Heart left ventricle (tissue), 16 donors: ENCODE data around the gene RPS27. TPM values are rescaled to one million over a fixed set of nuclear protein-coding genes. Genes with fewer than 3 reads are reported as not detected.
A peak's percentile ranks its signal among the peaks of the same experiment; 100 is the strongest.
"Not testable (repeated sequence)": the region's sequence is repeated elsewhere in the genome, so short reads cannot be mapped to it uniquely, and the experiment has no call there.

Experiments used
- ATAC-seq, 4 donors: fragments of 200-7000 bp; cut with Tn5 transposase; one replicate each; pipeline ENCODE4 v1.9.1; 2020 to 2022; ENCODE audit warnings: moderate library complexity in 4 of 4, mild to moderate bottlenecking in 3 of 4, moderate number of reproducible peaks in 1 of 4
- DNase-seq, 5 donors: peaks; one replicate each; pipeline ENCODE4 v3.0.0-alpha.2; 2020
- H3K27ac ChIP-seq, 12 donors: fragments of 200-600 bp; sonication (generic) in 4 of 12; one replicate each; pipeline versions ENCODE4 v1.5.0 to v1.8.0; 2016 to 2022; ENCODE audit warnings: mild to moderate bottlenecking in 2 of 12
- H3K27me3 ChIP-seq, 9 donors: fragments of 200-600 bp; sonication (generic) in 2 of 9; one replicate each; pipeline versions ENCODE4 v1.5.1 to v1.8.0; 2016 to 2022; ENCODE audit warnings: mild to moderate bottlenecking in 3 of 9
- H3K36me3 ChIP-seq, 9 donors: fragments of 200-600 bp; sonication (generic) in 2 of 9; one replicate each; pipeline versions ENCODE4 v1.5.0 to v1.8.0; 2018 to 2022; ENCODE audit warnings: mild to moderate bottlenecking in 2 of 9
- H3K4me1 ChIP-seq, 12 donors: fragments of 200-600 bp; sonication (generic) in 4 of 12; one replicate each; pipeline versions ENCODE4 v1.5.0 to v1.8.0; 2016 to 2022; ENCODE audit warnings: mild to moderate bottlenecking in 3 of 12
- H3K4me3 ChIP-seq, 12 donors: fragments of 200-600 bp; sonication (generic) in 4 of 12; one replicate each; pipeline versions ENCODE4 v1.5.0 to v1.8.0; 2017 to 2022; ENCODE audit warnings: mild to moderate bottlenecking in 9 of 12, moderate library complexity in 4 of 12
- H3K9me3 ChIP-seq, 12 donors: fragments of 200-600 bp; sonication (generic) in 4 of 12; one replicate each; pipeline versions ENCODE4 v1.5.0 to v1.8.0; 2016 to 2022; ENCODE audit warnings: mild to moderate bottlenecking in 1 of 12
- POLR2A ChIP-seq, 2 donors: fragments of 450-650 bp; IDR thresholded peaks; one replicate each; pipeline ENCODE4 v1.6.1; 2017; ENCODE audit warnings: antibody characterized with exemption in 2 of 2, mild to moderate bottlenecking in 2 of 2, moderate library complexity in 2 of 2
- WGBS, 4 donors: extraction: QIAGEN DNeasy Blood & Tissue Kit in 2 of 4; methylation state at CpG; one replicate each; pipeline versions ENCODE4 v1.1.5 to v1.1.7; 2013 to 2018; 5-methylcytosine and 5-hydroxymethylcytosine counted together
- intact Hi-C, 10 donors: fragments of 100-400 bp; cut with DNase I; formaldehyde crosslinking; loops; one replicate each; pipeline versions ENCODE4 v1.11.1 to v1.14.2; 2022
- polyA plus RNA-seq, 2 donors: library from polyadenylated mRNA; stranded (reverse); fragments of 200-250 nt; gene quantifications; one replicate each; pipeline ENCODE4 v1.2.3, GENCODE V29; 2013
- total RNA-seq, 9 donors: library from RNA; depleted of rRNA in 2 of 9; stranded (reverse); fragments of >200 nt in 2 of 9; fragmentation: NEBNext Ultra II Directional in 3 of 9; extraction: Animal tissue kit (Norgen Biotek cat#: 25700) in 3 of 9; gene quantifications; one replicate each; pipeline versions ENCODE4 v1.1.0 to v1.2.4, GENCODE V29; 2016 to 2023
- TF ChIP-seq, protein P1 (sequence below), 12 donors: fragments of 200-600 bp; sonication (generic) in 4 of 12; IDR thresholded peaks; one replicate each; pipeline versions ENCODE4 v1.5.0 to v1.8.0; 2018 to 2022; ENCODE audit warnings: antibody characterized with exemption in 12 of 12, mild to moderate bottlenecking in 5 of 12
- donor health status: ischemic (EF 13 %, LVEDD 7.1; RV severe dilation, severe dysfunction).
- donor health status: healthy with polysubstance abuse.
- donor health status: DM: no; HTN: yes; CAD: no.
- donor health status: DM: no; HTN: no; CAD: no.
- donor health status: ischemic (EF 25% LVEDD 6.9; RV normal size, moderate dysfunction).
- donor health status: ischemic (EF 25% LVEDD 5.7; RV mildly dilated, moderate dysfunction).
- donor health status: healthy.
- donor health status: DM: yes; HTN: yes; CAD: no.
- donor health status: ischemic (EF 35%, LVEDD 5.7; RV mildly dilated, moderate dysfunction).
- donor health status: nonischemic (EF 11% LVEDD 7.7; RV severe dilation, severe dysfunction).
- donor health status: DM: yes; HTN: yes; CAD: no.
- donor health status: PGD.
- donor health status: ischemic (EF 29% LVEDD 5.4; RV normal size, mild dysfunction).
- donor health status: nonischemic (EF 23%, LVEDD 6.1; RV moderate dilation, normal function).

RPS27 gene
- total and polyA plus RNA-seq, 11 donors, result 537 to 7,204 (median 882) TPM

- Histone ChIP-seq H3K36me3 (peaks cover 0 to 49% (median 39%) of the 10 kb centered on the region in 9 donors), H3K9me3 (no peaks in the 10 kb centered on the region), H3K4me1 (peaks cover 5 to 47% (median 31%) of the 10 kb centered on the region in 12 donors), H3K4me3 (peak overlapping the region; percentile 48 to 93 (median 77)), H3K27ac (peak overlapping the region; percentile 87 to 98 (median 94)), H3K27me3 (no peaks in the 10 kb centered on the region)
- no peak for TF ChIP-seq POLR2A (IDR thresholded peaks at IDR 0.05)
- TF ChIP-seq, protein P1, sequence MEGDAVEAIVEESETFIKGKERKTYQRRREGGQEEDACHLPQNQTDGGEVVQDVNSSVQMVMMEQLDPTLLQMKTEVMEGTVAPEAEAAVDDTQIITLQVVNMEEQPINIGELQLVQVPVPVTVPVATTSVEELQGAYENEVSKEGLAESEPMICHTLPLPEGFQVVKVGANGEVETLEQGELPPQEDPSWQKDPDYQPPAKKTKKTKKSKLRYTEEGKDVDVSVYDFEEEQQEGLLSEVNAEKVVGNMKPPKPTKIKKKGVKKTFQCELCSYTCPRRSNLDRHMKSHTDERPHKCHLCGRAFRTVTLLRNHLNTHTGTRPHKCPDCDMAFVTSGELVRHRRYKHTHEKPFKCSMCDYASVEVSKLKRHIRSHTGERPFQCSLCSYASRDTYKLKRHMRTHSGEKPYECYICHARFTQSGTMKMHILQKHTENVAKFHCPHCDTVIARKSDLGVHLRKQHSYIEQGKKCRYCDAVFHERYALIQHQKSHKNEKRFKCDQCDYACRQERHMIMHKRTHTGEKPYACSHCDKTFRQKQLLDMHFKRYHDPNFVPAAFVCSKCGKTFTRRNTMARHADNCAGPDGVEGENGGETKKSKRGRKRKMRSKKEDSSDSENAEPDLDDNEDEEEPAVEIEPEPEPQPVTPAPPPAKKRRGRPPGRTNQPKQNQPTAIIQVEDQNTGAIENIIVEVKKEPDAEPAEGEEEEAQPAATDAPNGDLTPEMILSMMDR (IDR thresholded peaks at IDR 0.05), result no peak
- WGBS, 4 donors, result 7 to 10% (median 8%) methylated on average over 9 of the region's 9 CpGs
- intact Hi-C loops, result loop anchor here in 5 of 10 donors (2.0 to 10.0 kb wide), 7 partner anchors 186 to 476 kb away; partner anchors contain the start of genes HAX1 (in 2 of the 5) and UBAP2L (in 1 of the 5)
- ATAC-seq (no peak), DNase-seq (no peak)
Observed at GRCh38 chr1:153991151-153991630, 629 bp downstream of the RPS27 start.

GRCh38 chr1:153991806-153992205 lies 1.2 kb downstream of the RPS27 start:
- H3K4me1 ChIP-seq, result peaks cover 5 to 41% (median 27%) of the 10 kb centered on the region in 12 donors
- 90 to 95% (median 92%) methylated on average over 2 of the region's 2 CpGs for WGBS, 4 donors
- no peak for DNase-seq
- H3K27me3 ChIP-seq, result no peaks in the 10 kb centered on the region
- H3K27ac ChIP-seq, result peak overlapping the region in 5 of 12 donors; percentile 87 to 98 (median 94)
- intact Hi-C loops, result loop anchor here in 5 of 10 donors (2.0 to 10.0 kb wide), 7 partner anchors 185 to 477 kb away; partner anchors contain the start of genes HAX1 (in 2 of the 5) and UBAP2L (in 1 of the 5)
- TF ChIP-seq POLR2A (IDR thresholded peaks at IDR 0.05), result no peak
- TF ChIP-seq, protein P1 (IDR thresholded peaks at IDR 0.05), result no peak
- peaks cover 0 to 49% (median 39%) of the 10 kb centered on the region in 9 donors for H3K36me3 ChIP-seq
- H3K4me3 ChIP-seq, result peak overlapping the region; percentile 3 to 93 (median 76)
- no peaks in the 10 kb centered on the region for H3K9me3 ChIP-seq
- ATAC-seq, result no peak

GRCh38 chr1:153995202-153995601 lies 4.6 kb downstream of the RPS27 start:
- intact Hi-C loops, result loop anchor here in 3 of 10 donors (10.0 kb wide), 3 partner anchors 190 to 480 kb away; partner anchors contain the start of gene HAX1 (in 1 of the 3)
- TF ChIP-seq, protein P1 (IDR thresholded peaks at IDR 0.05), result no peak
- no peak for TF ChIP-seq POLR2A (IDR thresholded peaks at IDR 0.05)
- Histone ChIP-seq H3K4me1 (peaks cover 5 to 32% (median 20%) of the 10 kb centered on the region in 12 donors), H3K9me3 (no peaks in the 10 kb centered on the region), H3K27me3 (no peaks in the 10 kb centered on the region), H3K36me3 (peaks cover 0 to 49% (median 39%) of the 10 kb centered on the region in 9 donors), H3K4me3 (no peak overlapping the region), H3K27ac (no peak overlapping the region)
- ATAC-seq (no peak), DNase-seq (no peak)
- WGBS, 4 donors, result 75 to 87% (median 81%) methylated on average over 3 of the region's 3 CpGs

- intact Hi-C loops, result loop anchor here in 3 of 10 donors (10.0 kb wide), 3 partner anchors 189 to 481 kb away; partner anchors contain the start of gene HAX1 (in 1 of the 3)
- peaks cover 0 to 49% (median 39%) of the 10 kb centered on the region in 9 donors for H3K36me3 ChIP-seq
- no peaks in the 10 kb centered on the region for H3K9me3 ChIP-seq
- WGBS, 4 donors, result 91 to 97% (median 95%) methylated on average over 11 of the region's 11 CpGs
- H3K4me1 ChIP-seq, result peaks cover 5 to 30% (median 20%) of the 10 kb centered on the region in 12 donors
- ATAC-seq, result no peak
- H3K27ac ChIP-seq, result no peak overlapping the region
- H3K4me3 ChIP-seq, result no peak overlapping the region
- DNase-seq, result no peak
- H3K27me3 ChIP-seq, result no peaks in the 10 kb centered on the region
- no peak for TF ChIP-seq POLR2A (IDR thresholded peaks at IDR 0.05)
- TF ChIP-seq, protein P1 (IDR thresholded peaks at IDR 0.05), result no peak
Observed at GRCh38 chr1:153995640-153996039, 5.1 kb downstream of the RPS27 start.

DNA sequence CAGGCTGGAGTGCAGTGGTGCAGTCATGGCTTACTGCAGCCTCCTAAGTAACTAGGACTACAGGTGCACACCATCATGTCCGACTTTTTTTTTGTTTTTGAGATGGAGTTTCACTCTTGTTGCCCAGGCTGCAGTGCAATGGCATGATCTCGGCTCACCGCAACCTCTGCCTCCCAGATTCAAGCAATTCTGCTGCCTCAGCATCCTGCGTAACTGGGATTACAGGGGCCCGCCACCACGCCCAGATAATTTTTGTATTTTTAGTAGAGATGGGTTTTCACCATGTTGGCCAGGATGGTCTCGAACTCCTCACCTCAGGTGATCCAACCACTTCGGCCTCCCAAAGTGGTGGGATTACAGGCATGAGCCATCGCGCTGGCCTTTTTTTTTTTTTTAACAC lies 6.3 kb downstream of the RPS27 start:
- not testable (repeated sequence) for ATAC-seq, DNase-seq, H3K9me3 ChIP-seq, H3K4me3 ChIP-seq, H3K27me3 ChIP-seq, H3K27ac ChIP-seq
- H3K36me3 ChIP-seq, result peaks cover 0 to 43% (median 38%) of the 10 kb centered on the region in 9 donors
- H3K4me1 ChIP-seq, result peaks cover under 1 to 23% (median 13%) of the 10 kb centered on the region in 12 donors
- WGBS, 4 donors, result 95 to 97% (median 97%) methylated on average over 10 of the region's 10 CpGs
- intact Hi-C loops, result loop anchor here in 3 of 10 donors (10.0 kb wide), 3 partner anchors 188 to 482 kb away; partner anchors contain the start of gene HAX1 (in 1 of the 3)
